Stimulated activated naive CD8-positive, alpha-beta T cell treated with anti-CD3 and anti-CD28 coated beads, Interleukin-15, Interleukin-2, amounts not matched to agents 100 U/mL and 50 U/mL, for 24 hours (primary cell): ENCODE results near the gene CTNNA2.

Source experiments
- ATAC-seq: fragments of 150-1000 bp; cut with Tn5 transposase; one replicate; pipeline ENCODE4 v1.10.0; 2021
- DNase-seq: peaks from one replicate; pipeline ENCODE4 v3.0.0; 2021

The CTNNA2 gene

GRCh38 chr2:80496775-80497174, 983.9 kb downstream of the CTNNA2 start:
- no peak for ATAC-seq

GRCh38 chr2:80499095-80499494, 986.2 kb downstream of the CTNNA2 start:
- DNase-seq (no peak), ATAC-seq (no peak)

More at GRCh38 chr2:80496775-80497174, 983.9 kb downstream of the CTNNA2 start:
- DNase-seq = no peak

- ATAC-seq (no peak), DNase-seq (no peak)
Observed at GRCh38 chr2:80501874-80502624, 989.2 kb downstream of the CTNNA2 start.

GRCh38 chr2:80506563-80506962, 993.7 kb downstream of the CTNNA2 start:
- no peak for ATAC-seq
- no peak for DNase-seq

GRCh38 chr2:80510716-80511115, 997.9 kb downstream of the CTNNA2 start:
- ATAC-seq (no peak), DNase-seq (no peak)

- ATAC-seq = no peak
- no peak for DNase-seq
Observed at GRCh38 chr2:80515964-80516363, 1003.1 kb downstream of the CTNNA2 start.

- ATAC-seq = no peak
- DNase-seq = no peak
Observed at GRCh38 chr2:80517316-80517715, 1004.5 kb downstream of the CTNNA2 start.

- ATAC-seq (no peak), DNase-seq (no peak)
Observed at GRCh38 chr2:80519121-80519643, 1006.3 kb downstream of the CTNNA2 start.

- ATAC-seq (no peak), DNase-seq (no peak)
Observed at GRCh38 chr2:80519699-80520291, 1006.9 kb downstream of the CTNNA2 start.

- DNase-seq (no peak), ATAC-seq (no peak)
Observed at GRCh38 chr2:80525152-80525551, 1012.3 kb downstream of the CTNNA2 start.

GRCh38 chr2:80527119-80527518, 1014.3 kb downstream of the CTNNA2 start:
- ATAC-seq = no peak

GRCh38 chr2:80529466-80530165, 1016.8 kb downstream of the CTNNA2 start:
- DNase-seq = no peak
- ATAC-seq = no peak

More at GRCh38 chr2:80527119-80527518, 1014.3 kb downstream of the CTNNA2 start:
- DNase-seq = no peak

- DNase-seq (no peak), ATAC-seq (no peak)
Observed at GRCh38 chr2:80530442-80531064, 1017.7 kb downstream of the CTNNA2 start.

- DNase-seq = no peak
- ATAC-seq = no peak
Observed at GRCh38 chr2:80531319-80531718, 1018.5 kb downstream of the CTNNA2 start.

GRCh38 chr2:80545420-80546210, 1032.8 kb downstream of the CTNNA2 start:
- no peak for ATAC-seq
- no peak for DNase-seq

- no peak for ATAC-seq
- DNase-seq = no peak
Observed at GRCh38 chr2:80546766-80547165, 1033.9 kb downstream of the CTNNA2 start.

- DNase-seq = no peak
- no peak for ATAC-seq
Observed at GRCh38 chr2:80547344-80547743, 1034.5 kb downstream of the CTNNA2 start.

GRCh38 chr2:80548469-80548868, 1035.6 kb downstream of the CTNNA2 start:
- DNase-seq (no peak), ATAC-seq (no peak)

- no peak for ATAC-seq
- no peak for DNase-seq
Observed at GRCh38 chr2:80549901-80550300, 1037.0 kb downstream of the CTNNA2 start.

- DNase-seq = no peak
- no peak for ATAC-seq
Observed at GRCh38 chr2:80560326-80560725, 1047.5 kb downstream of the CTNNA2 start.

GRCh38 chr2:80568011-80568410, 1055.2 kb downstream of the CTNNA2 start:
- DNase-seq = no peak
- ATAC-seq = no peak

- no peak for ATAC-seq
- no peak for DNase-seq
Observed at GRCh38 chr2:80573167-80573566, 1060.3 kb downstream of the CTNNA2 start.
